HUDEP-2 (cell line): ENCODE results near the gene STOML1.

ENCODE experiments used
- DNase-seq, 76 experiments: peaks; one replicate each; lab custom pipeline; 2025; ENCODE audit not compliant: unreplicated experiment in 76 of 76; lab: John Stamatoyannopoulos, UW

STOML1 gene, protein sequence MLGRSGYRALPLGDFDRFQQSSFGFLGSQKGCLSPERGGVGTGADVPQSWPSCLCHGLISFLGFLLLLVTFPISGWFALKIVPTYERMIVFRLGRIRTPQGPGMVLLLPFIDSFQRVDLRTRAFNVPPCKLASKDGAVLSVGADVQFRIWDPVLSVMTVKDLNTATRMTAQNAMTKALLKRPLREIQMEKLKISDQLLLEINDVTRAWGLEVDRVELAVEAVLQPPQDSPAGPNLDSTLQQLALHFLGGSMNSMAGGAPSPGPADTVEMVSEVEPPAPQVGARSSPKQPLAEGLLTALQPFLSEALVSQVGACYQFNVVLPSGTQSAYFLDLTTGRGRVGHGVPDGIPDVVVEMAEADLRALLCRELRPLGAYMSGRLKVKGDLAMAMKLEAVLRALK

DNA sequence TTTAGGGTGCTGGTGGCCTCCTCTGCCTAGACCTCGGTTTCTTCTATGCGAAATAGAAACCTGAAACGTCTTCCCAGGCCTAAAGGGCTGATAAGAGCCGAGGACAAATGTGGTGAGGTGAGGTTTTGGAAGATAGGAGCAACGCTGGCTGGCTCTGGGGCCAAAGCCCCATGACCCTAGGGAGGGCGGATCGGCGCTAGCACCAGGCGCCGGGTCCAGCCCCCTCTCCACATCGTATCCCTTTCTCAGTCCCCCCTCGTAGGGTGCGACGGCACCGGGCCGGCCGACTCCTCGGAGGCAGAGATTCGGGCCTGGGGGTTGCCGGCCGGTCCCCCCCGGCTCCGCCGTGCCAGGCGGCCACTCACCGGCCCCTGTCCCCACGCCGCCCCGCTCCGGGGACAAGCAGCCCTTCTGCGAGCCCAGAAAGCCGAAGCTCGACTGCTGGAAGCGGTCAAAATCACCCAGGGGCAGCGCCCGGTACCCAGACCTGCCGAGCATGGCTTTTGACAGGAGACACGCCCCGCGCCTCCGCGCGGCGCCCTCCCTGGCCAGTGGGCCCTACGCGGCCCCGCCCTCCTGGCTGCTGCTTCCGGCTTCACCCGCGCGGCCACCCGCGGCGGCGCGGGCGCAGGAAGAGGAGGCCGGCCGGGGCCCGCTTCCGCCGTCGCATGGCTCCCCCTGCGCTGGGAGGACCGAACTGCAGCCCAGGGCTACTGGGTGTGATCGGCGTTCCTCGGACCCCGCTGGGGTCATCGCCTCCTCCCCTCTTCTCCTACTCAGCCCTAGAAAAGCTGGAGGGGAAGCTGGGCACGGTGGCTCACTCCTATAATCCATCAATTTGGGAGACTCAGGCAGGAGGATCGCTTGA, at the start of gene STOML1:
TSS of gene STOML1 (minus strand) at position 570 of the 868 bp plus-strand sequence. CDS start at position 498, 72 bp downstream.
- peak in 74 of 76 experiments; percentile 39 to 95 (median 89) for DNase-seq

DNA sequence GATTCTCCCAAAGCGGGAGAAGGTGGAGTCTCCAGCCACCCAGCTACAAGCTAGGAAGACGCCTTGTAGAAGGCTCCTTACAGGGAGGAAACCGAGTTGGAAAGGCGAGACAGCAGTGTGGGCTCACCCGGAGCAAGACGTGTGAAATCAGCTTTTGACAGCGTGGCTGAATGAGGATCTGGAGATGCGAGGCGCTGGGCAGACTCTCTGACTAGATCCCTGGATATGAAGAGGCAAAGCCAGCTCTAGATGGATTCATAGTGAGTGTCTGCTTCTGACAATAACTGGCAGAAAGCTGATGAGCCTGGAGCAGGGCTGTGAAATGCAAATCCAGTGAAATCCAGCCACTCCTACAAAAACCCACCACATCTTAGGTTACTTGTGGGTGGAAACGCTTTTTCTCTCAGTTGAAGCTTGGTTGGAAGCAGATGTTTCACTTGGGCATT, 49.2 kb upstream of the STOML1 start:
- no peak for DNase-seq

DNA sequence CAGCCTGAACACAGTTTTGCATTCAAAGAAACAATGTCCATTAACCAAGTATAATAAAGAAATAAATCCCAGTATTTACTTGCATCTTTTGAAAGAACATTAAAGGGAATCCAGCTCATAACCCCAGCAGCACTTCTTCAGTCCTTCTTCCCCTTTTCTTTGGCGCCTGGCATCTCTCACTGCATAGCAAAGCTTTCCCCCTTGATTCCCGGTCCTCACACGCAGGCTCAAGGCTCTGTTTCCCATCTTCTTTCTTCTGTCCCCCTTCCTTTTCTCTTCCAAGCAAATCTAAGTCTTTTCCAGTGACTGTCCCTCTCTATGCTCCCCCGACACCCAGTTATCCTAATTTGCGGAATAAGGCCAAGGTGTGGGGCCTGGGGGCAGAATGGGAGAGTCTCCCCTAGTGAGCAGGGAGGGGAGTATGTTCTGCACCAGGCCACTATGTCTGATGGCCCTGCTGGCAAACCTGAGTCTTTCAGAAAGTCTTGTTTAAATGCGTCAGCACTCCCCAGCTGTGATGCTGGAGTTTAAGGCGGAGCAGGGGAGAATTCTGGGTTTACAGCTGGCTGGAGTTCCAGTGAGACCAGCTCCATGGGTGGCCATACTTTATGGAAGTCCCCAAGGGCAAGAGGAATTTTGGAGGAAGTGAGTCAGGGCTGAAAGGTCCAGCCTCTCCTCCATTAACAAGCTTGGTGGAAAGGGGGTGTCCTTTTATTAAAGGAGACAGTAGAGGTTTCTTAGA, 48.2 kb upstream of the STOML1 start:
- no peak for DNase-seq

DNA sequence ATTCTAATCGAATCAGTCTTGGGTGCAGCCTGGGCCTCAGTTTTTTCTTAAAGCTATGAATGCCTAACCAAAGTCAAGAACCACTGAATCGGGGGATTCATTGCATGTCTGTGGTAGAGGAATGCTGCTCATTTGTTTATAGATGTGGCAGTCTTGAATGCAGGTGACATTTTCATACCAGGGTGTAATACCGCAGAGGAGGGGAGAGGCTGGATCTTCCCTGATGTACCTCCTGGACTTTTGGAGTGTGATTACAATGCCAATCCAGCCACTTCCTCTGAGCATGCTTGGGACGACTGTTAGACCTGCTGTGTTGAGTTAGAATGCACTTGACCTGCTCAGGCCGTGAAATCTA, 47.5 kb upstream of the STOML1 start:
- no peak for DNase-seq

DNA sequence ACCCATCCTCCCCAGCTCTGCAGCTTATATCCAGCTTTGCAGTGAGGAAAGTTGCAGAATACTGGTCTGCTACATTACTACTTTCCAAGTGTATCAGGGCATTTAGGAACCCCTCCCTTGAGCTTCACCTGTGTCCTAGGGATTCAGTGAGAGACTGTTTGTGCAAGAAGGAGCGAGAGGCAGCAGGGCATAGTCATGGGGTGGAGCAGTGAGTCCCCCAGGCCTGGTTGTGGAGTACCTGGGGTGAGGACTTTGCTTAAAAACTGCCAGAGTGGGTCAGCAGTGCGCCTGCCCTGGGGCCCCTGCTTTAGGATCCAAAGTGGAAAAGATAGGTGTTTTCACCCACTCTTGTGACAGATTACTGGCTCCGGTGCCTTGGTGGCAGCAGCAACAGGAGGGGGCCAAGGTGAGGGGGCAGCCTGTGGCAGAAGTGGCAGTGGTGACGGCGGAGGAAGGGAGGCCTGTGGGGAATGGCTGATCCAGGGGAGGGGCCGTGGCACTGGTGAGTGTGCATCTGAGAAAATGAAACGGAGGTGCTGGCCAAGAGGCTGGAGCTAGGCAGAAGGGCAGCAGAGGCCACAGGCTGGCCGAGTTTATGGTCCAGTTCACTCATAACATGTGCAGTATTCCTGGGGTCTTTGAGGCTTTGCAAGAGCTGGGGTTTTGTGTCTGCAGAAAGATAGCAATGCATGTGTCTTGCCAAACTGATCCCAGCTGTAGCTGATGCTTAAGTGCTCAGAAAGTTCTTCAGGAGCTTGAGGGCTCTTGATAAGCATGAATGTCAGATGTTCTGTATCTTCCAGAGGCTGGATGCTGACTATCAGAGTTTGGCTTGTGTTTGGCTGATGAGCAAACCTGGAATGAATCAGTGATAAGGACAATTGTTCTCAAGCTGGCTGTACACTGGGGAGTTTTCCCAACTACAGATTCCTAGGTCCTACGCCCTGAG, 46.9 kb upstream of the STOML1 start:
- DNase-seq = peak in 11 of 76 experiments; percentile 2 to 51 (median 20)

DNA sequence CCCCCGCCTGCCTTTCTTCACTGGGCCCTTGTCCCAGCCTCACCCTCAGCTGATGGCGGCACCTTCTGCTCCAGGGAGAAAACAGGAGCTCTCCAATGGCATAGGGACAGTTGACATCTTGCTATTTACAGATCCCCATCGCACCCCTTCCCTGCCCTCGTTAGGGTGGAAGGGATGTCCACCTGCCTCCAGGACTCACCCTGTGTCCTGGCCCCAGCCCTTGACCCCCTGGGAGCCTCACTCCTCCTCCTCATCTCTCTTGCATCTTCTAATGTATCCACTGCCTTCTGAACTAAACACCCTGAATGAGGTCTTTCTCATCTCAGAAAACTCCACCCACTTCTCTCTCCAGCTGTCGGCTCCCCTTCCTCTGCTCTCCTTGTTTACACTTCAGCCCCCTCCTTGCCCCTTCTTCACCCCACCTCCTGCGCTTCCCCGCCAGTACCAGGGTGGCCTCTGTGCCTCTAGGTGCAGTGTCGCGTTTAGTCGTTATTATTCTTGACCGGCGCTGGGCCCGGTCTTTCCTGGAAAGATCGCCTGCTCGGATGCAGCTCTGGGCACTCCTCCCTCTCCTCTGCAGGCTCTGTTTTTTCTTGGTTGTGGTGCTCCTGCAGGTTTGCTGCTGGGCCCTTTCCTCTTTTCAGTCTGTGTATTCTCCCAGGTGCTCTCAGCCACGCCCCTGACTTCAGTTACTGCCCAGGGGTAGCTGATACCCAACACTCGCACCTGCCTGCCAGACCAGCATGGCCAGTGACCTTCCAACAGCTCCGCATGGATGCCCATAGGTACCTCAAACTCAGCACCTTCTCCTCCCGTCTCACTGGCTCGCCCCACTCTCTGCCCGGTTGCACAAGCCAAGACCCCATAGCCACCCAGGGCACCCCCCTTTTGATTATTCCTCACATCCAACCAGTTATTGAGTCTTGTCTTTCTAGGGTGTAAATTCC, 45.3 kb upstream of the STOML1 start:
- no peak for DNase-seq

DNA sequence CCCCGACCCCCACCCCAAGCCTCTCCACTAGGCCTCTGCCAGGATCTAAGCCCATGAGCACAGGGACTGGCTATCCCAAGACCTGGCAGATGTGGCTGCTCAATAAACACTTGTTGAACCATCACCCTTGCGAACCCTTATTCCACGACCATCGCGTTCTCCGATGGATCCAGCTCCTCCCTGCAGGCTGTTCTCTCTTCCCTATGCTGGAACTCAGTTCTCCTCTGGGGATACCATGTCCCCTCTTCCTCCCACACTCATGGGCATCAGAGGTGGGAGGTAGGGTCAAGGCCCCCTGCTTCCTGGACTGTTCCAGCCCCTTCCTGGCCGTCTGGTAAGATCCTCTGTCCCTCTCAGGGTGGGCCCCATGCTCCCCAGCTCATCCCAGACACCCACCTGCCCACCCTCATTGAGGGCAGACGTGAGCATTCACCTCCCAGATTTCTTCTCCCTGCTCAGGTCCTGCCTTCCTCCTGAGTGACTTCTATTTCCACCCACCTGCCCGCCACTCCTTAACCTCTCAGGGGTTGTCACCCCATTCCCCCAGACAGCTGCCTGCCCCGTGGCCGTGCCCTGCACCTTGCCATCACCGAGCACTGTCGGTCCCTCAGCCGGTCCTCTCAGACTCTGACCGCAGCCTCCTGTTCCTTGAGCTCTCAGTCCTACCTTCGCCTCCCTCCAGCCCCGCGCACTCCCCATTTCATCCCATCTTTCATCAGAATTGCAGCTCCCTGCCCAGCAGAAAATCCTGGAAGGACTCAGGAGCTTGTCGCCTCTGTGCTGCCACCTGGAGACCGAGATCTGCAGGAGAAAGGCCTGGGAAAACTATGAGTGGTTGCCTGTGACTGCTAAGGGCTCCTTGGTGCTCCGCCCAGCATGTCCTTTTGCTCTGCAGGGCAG, 44.4 kb upstream of the STOML1 start:
- peak in 9 of 76 experiments; percentile 1 to 25 (median 12) for DNase-seq

DNA sequence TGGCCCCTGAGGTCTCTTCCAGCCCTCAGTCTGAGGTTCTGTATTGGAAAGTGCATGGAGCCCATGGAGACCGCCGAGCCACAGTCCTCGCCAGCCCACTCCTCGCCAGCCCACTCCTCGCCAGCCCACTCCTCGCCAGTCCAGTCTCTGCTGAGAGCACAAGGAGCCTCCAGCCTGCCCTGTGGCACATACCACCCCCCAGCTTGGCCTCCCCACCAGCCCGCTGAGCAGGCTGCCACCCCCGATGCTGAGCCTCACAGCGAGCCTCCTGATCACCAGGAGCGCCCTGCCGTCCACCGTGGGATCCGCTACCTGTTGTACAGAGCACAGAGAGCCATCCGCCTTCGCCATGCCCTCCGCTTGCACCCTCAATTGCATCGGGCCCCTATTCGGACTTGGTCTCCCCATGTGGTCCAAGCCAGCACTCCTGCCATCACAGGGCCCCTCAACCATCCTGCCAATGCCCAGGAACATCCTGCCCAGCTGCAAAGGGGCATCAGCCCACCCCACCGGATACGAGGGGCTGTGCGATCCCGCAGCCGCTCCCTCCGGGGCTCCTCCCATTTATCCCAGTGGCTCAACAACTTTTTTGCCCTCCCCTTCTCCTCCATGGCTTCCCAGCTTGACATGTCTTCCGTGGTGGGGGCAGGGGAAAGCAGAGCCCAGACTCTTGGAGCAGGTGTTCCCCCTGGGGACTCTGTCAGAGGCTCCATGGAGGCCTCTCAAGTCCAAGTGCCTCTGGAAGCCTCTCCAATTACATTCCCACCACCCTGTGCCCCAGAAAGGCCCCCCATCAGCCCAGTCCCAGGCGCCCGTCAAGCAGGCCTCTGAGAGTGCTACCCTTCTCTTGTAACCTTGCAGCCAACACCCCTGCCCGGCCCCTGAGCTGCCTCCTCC, 43.3 kb upstream of the STOML1 start:
- DNase-seq = no peak

DNA sequence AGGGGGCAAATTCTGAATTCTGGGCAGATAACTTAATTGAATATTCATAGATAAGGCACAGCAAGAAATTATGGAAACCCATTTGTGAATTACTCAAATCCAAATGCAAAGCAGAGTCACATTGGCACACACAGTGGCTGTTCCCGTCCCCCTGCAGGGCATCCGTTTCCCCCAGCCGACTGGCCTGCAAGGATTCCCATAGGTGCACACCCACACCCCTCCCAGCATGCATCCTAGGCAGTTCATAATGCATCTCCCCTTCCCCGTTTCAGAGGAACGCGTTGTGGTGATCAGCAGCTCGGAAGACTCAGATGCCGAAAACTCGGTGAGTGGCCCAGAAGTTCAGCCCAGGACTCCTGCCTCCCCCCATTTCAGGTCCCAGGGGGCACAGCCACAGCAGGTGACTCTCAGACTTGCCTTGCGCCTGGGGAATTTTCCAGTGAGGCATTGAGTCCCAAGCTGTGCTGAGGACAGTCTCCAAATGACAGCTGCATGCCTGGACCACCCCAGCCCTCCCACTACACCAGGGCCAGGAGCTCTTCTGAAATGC, 42.2 kb upstream of the STOML1 start:
- DNase-seq = no peak

DNA sequence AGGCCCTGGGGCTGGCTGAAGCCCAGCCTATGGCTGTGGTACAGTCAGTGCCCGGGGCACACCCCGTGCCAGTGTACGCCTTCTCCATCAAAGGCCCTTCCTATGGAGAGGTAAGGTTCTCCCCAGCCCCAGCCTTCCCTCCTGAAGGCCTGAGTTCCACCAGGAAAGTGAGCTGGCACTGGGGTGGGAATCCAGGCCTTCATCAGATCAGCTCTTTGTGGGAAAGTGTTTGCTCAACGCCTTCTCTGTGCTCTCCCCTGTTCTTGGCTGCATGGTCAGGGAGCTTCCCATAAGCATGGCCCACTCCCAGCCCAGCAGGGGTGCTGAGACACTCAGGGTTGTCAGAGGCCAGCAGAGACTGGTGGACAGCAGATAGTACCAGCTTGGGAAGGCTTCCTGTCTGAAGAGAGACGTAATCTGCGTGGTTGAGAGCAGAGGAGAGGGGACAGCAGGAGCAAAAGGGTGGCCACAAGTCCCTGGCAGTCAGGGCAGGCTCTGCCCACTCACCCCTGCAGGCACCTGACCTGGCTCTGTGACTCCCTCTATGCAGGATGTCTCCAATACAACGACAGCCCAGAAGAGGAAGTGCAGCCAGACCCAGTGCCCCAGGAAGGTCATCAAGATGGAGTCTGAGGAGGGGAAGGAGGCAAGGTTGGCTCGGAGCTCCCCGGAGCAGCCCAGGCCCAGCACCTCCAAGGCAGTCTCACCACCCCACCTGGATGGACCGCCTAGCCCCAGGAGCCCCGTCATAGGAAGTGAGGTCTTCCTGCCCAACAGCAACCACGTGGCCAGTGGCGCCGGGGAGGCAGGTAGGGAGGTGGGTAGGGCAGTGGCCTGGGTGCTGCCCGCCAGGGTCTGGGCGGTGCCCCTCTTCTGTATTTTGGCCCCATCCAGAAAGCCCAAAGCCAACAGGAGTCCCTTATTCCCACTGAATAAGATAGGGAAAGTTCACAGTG, 40.8 kb upstream of the STOML1 start:
- DNase-seq = peak in 3 of 76 experiments; percentile 10 to 23 (median 11)

DNA sequence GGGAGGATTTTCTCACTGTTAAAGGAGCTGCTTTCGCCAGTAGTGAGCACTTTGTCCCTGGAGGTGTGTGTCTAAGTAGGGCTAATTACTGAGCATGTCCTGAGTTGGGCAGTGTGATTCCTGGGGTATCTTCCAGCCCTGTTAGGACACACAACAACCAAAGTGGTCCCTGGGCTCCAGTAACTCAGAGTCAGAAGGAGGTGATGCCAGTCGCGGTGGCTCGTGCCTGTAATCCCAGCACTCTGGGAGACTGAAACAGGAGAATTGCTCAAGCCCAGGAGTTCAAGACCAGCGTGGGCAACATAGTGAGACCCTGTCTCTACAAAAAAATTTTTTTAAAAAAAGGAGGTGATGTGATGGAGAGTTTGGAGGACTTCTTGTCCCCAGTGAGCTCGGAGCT, 40.0 kb upstream of the STOML1 start:
- no peak for DNase-seq

DNA sequence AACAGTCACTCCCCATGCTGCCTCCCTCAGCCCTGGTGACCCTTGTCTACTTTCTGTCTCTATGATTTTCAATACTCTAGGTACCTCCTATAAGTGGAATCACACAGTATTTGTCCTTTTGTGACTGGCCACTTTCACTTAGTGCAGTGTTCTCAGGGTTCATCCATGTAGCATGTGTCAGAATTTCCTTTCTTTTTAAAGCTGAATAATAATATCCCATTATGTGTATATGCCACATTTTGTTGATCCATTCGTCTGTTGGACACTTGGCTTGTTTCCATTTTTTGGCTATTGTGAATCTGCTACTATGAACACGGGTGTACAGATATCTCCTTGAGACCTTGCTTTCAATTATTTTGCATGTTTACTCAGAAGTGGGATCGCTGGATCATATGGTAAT, 36.6 kb upstream of the STOML1 start:
- no peak for DNase-seq

DNA sequence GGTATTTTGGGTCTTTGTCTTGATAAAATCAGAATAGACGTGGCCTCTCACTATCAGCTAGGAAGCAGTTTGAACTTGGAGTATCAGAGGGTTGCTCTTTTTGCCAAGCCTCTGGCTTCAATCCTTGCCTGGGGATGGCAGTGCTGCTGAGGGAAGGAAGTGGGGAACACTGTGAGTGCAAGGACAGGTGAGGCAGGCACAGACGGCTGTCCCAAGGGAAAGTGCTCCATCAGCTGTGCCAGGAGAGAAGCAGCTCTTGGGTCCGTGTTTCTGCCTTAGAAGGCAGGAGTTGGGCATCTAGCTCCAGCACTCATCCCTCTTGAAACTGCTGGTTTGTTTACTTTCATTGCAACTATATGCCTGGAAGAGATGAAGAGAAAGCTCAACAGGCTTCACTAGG, 35.6 kb upstream of the STOML1 start:
- DNase-seq = no peak

DNA sequence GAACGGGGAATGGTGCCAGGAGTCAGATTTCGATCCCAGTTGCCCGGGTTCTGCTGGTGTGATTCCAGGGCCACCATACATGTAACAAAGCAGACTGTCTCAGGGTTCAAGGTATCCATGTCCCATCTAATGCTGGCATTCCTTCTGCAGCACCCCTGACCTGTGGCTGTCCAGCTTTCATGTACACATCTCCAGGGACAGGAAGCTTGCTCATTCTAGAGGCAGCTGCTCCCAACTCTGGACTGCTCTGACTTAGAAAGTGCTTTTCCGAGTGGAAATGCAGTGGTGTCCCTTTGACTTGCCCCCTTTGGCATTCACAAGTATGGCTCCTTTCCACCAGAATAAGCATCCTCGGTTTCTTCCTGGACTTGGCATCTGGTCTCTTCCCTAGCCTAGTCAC, 33.3 kb upstream of the STOML1 start:
- no peak for DNase-seq

DNA sequence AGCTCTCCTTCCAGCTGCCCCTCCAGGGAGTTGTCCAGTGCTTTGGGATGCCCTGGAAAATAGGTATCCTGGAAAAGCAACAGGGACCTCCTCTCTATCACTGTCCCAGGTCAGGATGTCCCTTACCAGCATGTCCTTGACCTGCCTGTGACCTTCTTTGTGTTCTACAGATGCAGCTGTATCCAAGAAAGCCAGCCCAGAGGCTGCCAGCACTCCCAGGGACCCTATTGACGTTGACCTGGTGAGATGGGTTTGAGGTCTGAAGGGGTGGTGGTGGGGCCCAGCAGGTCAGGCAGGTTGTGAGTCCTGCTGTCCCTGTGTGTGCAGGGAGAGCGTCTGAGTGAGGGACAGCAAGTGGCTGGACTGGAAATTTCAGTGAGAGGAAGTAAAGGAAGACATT, 32.6 kb upstream of the STOML1 start:
- DNase-seq = no peak
